NCI-H2196 treated with DMSO at 0.1 percent for 48 hours (cell line): Measurements from ENCODE around the gene CDO1.

Experiments
- DNase-seq: peaks from one replicate; lab custom pipeline; 2025; ENCODE audit not compliant: unreplicated experiment; lab: John Stamatoyannopoulos, UW

Gene CDO1

DNA sequence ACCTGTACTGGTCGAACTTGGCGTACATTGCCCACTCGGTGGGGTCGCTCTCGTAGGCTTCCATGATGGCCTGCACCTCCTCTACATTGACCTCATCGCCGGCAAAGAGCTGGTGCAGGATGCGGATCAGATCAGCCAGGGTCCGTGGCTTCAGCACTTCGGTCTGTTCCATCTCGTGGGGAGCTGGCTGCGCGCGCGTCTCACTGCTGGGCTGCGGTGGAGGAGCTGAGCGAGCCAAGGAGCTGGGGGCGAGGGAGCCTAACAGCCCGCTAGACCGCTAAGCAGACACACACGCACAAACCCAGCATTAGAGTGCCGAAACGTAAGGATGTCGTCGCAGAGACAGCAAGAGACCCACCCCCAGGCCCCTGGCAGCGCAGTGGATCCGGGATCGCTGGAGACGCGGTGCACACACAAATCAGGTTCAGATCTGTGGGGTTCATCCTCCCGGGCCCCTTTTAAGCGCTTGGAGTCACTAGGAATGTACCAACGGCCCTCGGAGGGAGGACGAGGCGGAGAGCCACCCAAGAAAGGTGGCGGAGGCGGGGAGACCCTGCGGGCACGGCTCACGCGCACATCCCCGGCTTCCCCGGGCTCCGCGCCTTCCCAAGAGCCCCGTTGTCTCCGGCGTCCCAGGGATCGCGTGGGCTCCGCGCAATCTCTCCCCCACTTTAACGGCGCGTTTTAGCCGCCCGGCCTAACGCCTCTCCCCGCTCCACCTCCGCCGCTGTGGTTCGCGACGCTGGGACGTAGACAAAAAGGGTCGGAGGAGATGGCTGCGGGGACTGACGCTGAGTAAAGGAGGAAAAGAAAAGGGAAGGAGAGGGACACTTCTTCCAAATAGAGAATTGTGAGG, at the start of gene CDO1:
Gene CDO1 (minus strand): TSS at position 434 of the 856 bp plus-strand sequence. CDS start 262 bp downstream, at position 172.
- DNase-seq, result no peak

- DNase-seq, result no peak
Measured at GRCh38 chr5:115859378-115859777, 42.9 kb upstream of the CDO1 start.

GRCh38 chr5:115858396-115858795, 41.9 kb upstream of the CDO1 start:
- no peak for DNase-seq

- no peak for DNase-seq
Measured at GRCh38 chr5:115857626-115858349, 41.3 kb upstream of the CDO1 start.

DNA sequence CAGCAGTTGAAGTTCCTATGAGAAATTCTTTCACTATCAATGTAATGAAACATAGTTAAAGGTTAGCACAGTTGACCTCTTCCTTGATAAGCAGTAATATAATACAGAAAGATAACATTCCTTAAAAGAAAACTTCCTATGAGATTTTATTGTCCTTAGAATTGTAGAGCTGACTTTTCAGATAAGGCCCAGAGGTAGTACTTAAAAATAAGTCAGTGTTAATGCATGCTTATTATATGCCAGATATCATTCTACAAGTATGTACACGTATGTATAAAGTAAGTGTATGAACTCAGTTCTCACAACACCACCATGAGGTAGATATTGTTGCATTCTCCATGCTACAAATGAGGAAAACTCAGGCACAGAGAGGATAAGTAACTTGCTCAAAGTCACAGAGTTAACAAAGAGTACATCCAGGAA, 40.6 kb upstream of the CDO1 start:
- DNase-seq, result no peak

DNA sequence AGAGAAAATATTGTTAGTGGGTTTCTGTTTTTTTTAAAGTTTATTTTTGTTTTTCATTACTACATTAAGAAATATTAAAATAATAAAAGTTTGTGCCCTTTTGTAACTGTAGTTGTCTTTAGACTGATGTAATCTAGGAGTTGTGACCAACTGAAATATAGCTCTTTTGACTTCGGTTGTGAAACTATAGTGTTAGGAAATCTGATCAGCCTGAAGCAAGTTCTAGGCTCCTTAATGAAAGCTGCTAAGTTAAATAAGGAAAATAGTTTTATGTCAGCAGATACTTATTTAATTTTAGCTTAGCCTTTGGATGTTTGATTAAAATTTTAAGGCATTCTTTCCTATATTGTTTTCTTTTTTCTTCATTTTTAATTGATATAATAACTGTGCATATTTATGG, 39.5 kb upstream of the CDO1 start:
- DNase-seq, result no peak

GRCh38 chr5:115854139-115854538, 37.7 kb upstream of the CDO1 start:
- DNase-seq, result no peak

DNA sequence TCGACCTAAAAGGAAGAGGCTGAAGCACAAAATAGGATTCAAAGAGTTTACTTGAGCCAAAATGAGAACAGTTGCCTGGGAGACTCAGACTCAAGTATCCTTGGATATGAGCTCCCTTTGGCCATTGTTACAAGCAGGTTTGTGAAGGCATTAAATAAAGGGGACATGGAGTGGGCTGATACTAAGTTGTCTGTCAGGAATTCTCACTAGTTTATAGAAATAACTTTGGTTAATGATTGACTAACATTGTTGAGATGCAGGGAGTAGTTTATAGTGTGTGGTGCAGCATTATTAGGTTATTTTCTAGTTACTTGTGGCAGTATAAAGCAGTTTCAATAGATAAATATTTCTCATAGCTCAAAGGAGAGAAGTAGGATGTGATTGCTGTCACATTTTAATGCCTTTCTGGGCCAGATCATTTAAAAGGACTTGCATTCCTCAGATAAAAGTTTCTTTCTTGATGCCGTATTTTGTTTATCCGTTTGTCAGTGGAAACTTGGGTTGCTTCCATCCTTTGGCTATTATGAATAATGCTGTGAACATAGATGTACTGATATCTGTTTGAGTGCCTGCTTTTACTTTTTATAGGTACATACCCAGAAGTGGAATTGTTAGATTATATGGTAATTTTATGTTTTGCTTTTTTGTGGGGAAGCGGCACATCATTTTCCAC, 34.4 kb upstream of the CDO1 start:
- no peak for DNase-seq

GRCh38 chr5:115849258-115849798, 32.9 kb upstream of the CDO1 start:
- no peak for DNase-seq

DNA sequence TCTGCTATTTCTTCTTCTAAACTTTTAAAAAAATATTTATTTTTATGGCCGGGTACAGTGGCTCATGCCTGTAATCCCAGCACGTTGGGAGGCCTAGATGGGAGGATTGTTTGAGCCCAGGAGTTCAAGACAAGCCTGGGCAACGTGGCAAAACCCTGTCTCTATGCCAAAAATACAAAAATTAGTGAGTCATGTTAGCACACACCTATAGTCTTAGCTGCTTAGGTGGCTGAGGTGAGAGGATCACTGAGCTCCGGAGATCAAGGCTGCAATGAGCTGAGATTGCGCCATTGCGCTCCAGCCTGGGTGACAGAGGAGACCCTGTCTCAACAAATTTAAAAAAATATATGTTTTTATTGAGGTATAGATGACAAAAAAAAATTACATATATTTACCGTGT, 30.8 kb upstream of the CDO1 start:
- no peak for DNase-seq

GRCh38 chr5:115844321-115844817, 27.9 kb upstream of the CDO1 start:
- DNase-seq, result no peak

GRCh38 chr5:115843444-115844130, 27.1 kb upstream of the CDO1 start:
- DNase-seq, result no peak

DNA sequence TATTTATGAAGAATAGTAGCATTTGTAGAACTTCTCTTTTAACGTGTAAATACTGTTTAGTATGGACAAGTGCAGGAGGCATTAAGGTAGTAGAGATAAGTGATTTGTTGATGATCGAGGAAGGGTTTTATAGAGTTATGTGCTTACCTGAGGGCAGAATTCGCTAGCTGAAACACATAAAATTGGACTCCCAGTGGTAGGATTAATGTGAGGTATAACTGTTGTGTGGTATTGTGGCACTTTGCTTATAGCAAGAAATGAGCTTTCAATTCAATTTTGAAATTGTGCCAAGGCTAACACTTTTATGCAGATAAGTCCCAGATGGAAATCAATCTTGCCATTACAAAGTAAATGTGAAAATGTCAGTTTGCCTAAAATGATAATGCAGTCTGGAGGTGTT, 26.5 kb upstream of the CDO1 start:
- no peak for DNase-seq

DNA sequence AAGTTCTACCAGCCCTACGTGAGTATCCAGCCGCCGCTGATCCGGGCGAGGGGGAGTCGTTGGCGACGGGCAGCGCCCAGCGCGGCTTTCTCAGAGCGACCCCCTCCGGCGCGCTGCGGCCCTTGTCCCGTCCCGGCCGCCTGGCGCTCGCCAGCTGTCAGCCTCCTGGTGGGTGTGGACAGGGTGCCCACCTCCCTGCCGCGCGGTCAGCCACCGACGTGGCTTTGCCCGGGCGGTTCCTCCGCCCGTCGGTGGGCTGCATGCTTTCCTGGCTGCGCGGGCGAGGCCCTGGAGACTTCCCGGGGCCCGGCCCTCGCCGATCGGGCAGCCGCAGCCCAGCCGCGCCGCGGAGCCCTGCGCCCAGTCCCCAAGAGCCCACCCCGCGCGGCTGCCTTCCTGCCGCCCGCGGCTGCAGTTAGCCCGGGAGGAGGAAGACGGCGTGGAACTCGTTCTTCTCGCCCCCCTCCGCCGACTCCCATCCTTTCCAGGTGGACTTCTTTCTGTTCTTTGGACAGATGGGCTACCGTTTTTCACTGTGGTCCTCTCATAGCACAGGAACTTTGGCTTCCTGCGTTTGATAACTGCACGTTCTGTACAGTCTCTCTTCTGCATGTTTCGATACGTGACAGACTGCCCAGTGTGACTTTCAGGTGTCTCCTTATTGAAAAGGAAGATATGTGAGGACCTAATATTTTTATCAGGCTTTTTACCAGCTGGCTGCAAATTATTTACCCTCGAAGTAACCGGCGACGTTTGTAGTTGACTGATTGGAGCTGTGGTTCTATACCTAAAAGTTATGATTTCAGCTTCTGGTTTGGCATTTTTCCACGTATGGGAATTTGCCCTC, 25.9 kb upstream of the CDO1 start:
- DNase-seq, result peak; percentile 48

DNA sequence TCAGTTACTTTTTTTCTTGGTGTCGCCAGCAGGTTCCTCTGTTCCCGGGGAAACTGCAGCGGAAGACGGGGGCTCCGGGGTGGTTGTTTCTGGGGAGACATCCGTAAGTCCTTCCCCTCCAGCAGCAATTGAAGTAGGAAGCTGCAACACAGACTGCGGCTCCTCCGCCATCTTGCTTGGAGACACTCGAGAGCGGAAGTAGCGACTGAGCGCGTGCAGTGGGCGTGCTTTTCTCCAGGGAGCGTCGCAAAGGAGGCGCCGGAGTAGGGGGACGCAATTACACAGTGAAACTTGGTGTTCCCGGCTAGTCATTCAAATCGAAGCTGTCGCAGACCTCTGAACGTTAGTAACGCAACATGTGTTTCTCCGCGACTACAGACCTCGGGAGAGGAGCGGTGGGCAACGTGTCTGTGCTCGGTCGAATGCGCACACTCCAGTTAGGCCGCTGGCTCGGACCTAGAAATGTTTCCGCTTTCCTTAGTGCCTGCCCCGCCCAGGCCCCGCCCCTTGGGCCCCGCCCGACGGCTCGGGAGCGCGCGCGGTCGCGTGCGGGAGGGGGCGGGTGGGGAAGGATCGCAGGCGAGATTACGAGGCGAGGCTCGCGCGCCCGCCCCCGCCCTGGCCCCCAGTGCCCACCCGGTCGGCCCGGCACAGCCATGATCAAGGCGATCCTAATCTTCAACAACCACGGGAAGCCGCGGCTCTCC, 25.1 kb upstream of the CDO1 start, which contains the start of the genes AP3S1 and ATG12:
Gene AP3S1 (plus strand): TSS at position 554 of the 707 bp plus-strand sequence. CDS start 103 bp downstream, at position 657.
Gene ATG12 (minus strand): TSS at position 184 of the 707 bp plus-strand sequence. CDS start 13 bp downstream, at position 171.
- peak; percentile 92 for DNase-seq

DNA sequence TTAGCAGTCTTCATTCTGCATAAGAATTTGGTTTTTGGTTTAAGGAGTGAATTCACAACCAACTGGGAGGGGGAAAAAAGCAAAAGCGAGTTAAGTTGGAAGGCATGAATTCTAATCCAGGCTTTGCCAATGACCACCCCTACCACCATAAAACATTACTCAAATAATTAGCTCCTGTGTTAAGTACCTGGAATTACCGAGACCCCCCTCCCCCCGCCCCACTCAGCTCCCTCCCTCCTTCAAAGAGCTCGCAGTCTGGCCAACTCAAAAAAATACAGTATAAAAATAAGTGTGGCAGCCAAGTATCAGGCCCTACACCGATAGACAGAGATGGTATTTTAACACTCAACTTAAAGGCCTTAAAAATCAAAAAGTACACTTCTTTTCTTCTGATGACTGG, 24.4 kb upstream of the CDO1 start:
- DNase-seq, result no peak

GRCh38 chr5:115838885-115839518, 22.5 kb upstream of the CDO1 start:
- DNase-seq, result peak; percentile 21

GRCh38 chr5:115835481-115835880, 19.0 kb upstream of the CDO1 start:
- DNase-seq, result no peak
